Sigmoid colon (tissue), 4 donors: ENCODE data around the gene CDC40.

Experiments used
- EP300 ChIP-seq, 4 donors: sonication (generic); formaldehyde crosslinking; IDR thresholded peaks; one replicate each; pipeline ENCODE4 v1.6.1; 2017; ENCODE audit warnings: antibody characterized with exemption in 4 of 4
- POLR2A ChIP-seq, 2 donors: fragments of 450-650 bp; IDR thresholded peaks; one replicate each; pipeline ENCODE4 v1.6.1; 2016; ENCODE audit warnings: antibody characterized with exemption in 2 of 2, mild to moderate bottlenecking in 2 of 2, moderate library complexity in 2 of 2
- POLR2AphosphoS5 ChIP-seq, 4 donors: sonication (generic); formaldehyde crosslinking; IDR thresholded peaks; one replicate each; pipeline ENCODE4 v1.6.1; 2017; ENCODE audit warnings: antibody characterized with exemption in 4 of 4
- TF ChIP-seq, protein P1 (sequence below), 4 experiments: fragments of 450-650 bp in 3 of 4; fragments of 200-600 bp in 1 of 4; IDR thresholded peaks; one replicate each; pipeline ENCODE4 v1.5.1; 2016 to 2019; ENCODE audit warnings: antibody characterized with exemption in 4 of 4, mild to moderate bottlenecking in 3 of 4, moderate library complexity in 2 of 4

DNA sequence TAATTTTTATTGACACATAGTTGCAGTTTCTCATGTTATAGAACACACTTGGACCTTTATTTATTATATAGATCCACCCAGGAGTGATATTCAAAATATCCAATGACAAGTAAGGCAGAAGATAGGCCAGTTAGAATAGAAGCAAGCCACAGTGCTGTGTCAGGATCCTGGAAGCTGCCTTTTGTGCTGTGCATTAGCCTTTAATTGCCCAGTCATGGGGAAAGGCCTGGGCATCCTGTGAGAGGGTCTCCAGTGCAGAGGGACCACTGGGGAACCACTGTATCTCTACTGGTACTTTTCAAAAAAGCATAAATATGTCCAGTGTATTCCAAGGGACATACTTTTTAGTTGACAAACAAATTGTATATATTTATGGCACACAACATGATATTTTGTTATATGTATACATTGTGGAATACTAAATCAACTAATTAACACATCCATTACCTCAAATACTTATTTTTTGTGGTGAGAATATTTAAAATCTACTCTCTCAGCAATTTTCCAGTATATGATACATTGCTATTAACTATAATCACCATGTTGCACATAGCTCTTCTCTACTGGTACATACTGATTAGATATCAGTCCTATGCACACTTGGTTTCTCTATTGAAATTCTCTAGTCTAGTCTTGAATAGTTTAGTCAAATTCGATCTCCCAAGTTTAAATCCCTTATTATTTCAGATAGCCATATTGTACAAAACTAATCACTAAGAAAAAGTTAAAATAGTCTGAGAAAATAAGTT is 59.5 kb downstream of the CDC40 start:
- TF ChIP-seq, protein P1, sequence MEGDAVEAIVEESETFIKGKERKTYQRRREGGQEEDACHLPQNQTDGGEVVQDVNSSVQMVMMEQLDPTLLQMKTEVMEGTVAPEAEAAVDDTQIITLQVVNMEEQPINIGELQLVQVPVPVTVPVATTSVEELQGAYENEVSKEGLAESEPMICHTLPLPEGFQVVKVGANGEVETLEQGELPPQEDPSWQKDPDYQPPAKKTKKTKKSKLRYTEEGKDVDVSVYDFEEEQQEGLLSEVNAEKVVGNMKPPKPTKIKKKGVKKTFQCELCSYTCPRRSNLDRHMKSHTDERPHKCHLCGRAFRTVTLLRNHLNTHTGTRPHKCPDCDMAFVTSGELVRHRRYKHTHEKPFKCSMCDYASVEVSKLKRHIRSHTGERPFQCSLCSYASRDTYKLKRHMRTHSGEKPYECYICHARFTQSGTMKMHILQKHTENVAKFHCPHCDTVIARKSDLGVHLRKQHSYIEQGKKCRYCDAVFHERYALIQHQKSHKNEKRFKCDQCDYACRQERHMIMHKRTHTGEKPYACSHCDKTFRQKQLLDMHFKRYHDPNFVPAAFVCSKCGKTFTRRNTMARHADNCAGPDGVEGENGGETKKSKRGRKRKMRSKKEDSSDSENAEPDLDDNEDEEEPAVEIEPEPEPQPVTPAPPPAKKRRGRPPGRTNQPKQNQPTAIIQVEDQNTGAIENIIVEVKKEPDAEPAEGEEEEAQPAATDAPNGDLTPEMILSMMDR (IDR thresholded peaks at IDR 0.05), result no peak
- TF ChIP-seq POLR2AphosphoS5 (IDR thresholded peaks at IDR 0.05) (no peak), POLR2A (IDR thresholded peaks at IDR 0.05) (no peak), EP300 (IDR thresholded peaks at IDR 0.05) (no peak)
